K562 (cell line): ENCODE results near the gene PTBP3. TPM values are rescaled to one million over a fixed set of nuclear protein-coding genes. Genes with fewer than 3 reads are reported as not detected.
A peak's percentile ranks its signal among the peaks of the same experiment; 100 is the strongest.

Source experiments
- CBX1 ChIP-seq: sonication (generic); IDR thresholded peaks from 2 replicates; pipeline ENCODE4 v1.6.1; 2016; ENCODE audit warnings: antibody characterized with exemption, low read depth, mild to moderate bottlenecking
- KHSRP ChIP-seq: fragments of 450-650 bp; IDR thresholded peaks from 2 replicates; pipeline ENCODE4 v1.6.1; 2017
- MIER1 ChIP-seq: fragments of 450-650 bp; IDR thresholded peaks from 2 replicates; pipeline ENCODE4 v1.6.1; 2016; ENCODE audit warnings: antibody characterized with exemption, mild to moderate bottlenecking, low read depth
- RB1 ChIP-seq: fragments of 450-650 bp; IDR thresholded peaks from 2 replicates; pipeline ENCODE4 v1.6.1; 2017; ENCODE audit warnings: low read depth, mild to moderate bottlenecking
- SP2 ChIP-seq: IDR thresholded peaks from 2 replicates; pipeline ENCODE4 v1.6.1; 2011; ENCODE audit warnings: mild to moderate bottlenecking, low read depth, low read length, moderate library complexity; ENCODE audit not compliant: poor library complexity, severe bottlenecking; ENCODE audit errors: extremely low read depth
- ZNF184 ChIP-seq: sonication (generic); formaldehyde crosslinking; IDR thresholded peaks from 2 replicates; pipeline ENCODE4 v1.5.0; 2020; ENCODE audit warnings: missing genetic modification reagents
- ZNF41 ChIP-seq: fragments of 250-450 bp; sonication (Bioruptor Pico); conservative IDR thresholded peaks from 2 replicates; pipeline ENCODE4 v1.4.0; 2020; ENCODE audit warnings: mild to moderate bottlenecking
- ZNF445 ChIP-seq: fragments of 250-450 bp; sonication (Bioruptor Pico); IDR thresholded peaks from 2 replicates; pipeline ENCODE4 v1.4.0; 2020; ENCODE audit warnings: low read depth, mild to moderate bottlenecking, moderate library complexity
- ZNF584 ChIP-seq: fragments of 200-800 bp; sonication (Bioruptor generic); IDR thresholded peaks from 2 replicates; pipeline ENCODE4 v1.6.1; 2016; ENCODE audit warnings: low read depth, mild to moderate bottlenecking, missing genetic modification characterization, missing compliant biosample characterization
- polyA plus RNA-seq, 8 experiments: library from polyadenylated mRNA; depleted of rRNA in 4 of 8; stranded (reverse) in 5 of 8; unstranded in 3 of 8; fragments of >200 nt; fragmentation: Nextera tagmentation in 2 of 8; fragmentation: Illumina TruSeq in 1 of 8; extraction: Ambion mirVana in 2 of 8; extraction: Trizol in 1 of 8; gene quantifications; 2 replicates each; pipeline versions ENCODE4 v1.2.1 to v1.2.3, GENCODE V29; 2011 to 2014; ENCODE audit warnings: inconsistent platforms in 1 of 8, missing spikeins in 1 of 8
- total RNA-seq, 7 experiments: library from RNA; depleted of rRNA in 6 of 7; stranded (reverse); fragments of >200 nt in 6 of 7; fragmentation: Illumina TruSeq in 2 of 7; extraction: Trizol in 2 of 7; gene quantifications; 2 replicates each; pipeline versions ENCODE4 v1.2.1 to v1.2.3, GENCODE V29; 2011 to 2021; ENCODE audit warnings: low replicate concordance in 1 of 7
- TF ChIP-seq, protein P1 (sequence below): fragments of 200-600 bp; sonication (generic); IDR thresholded peaks from one replicate; pipeline ENCODE4 v1.6.1; 2012; ENCODE audit warnings: mild to moderate bottlenecking, low read depth, low read length, inconsistent platforms
- TF ChIP-seq, protein P2 (sequence below): sonication (generic); formaldehyde crosslinking; IDR thresholded peaks from 2 replicates; pipeline ENCODE4 v1.8.0; 2022; ENCODE audit warnings: missing genetic modification reagents, mild to moderate bottlenecking, borderline replicate concordance

The PTBP3 gene
- total and polyA plus RNA-seq, 9 of the 15 experiments (the other 6 are each of a cell fraction or from before 2014, with no cell fraction given): 22.4 to 132 (median 68.0) TPM

DNA sequence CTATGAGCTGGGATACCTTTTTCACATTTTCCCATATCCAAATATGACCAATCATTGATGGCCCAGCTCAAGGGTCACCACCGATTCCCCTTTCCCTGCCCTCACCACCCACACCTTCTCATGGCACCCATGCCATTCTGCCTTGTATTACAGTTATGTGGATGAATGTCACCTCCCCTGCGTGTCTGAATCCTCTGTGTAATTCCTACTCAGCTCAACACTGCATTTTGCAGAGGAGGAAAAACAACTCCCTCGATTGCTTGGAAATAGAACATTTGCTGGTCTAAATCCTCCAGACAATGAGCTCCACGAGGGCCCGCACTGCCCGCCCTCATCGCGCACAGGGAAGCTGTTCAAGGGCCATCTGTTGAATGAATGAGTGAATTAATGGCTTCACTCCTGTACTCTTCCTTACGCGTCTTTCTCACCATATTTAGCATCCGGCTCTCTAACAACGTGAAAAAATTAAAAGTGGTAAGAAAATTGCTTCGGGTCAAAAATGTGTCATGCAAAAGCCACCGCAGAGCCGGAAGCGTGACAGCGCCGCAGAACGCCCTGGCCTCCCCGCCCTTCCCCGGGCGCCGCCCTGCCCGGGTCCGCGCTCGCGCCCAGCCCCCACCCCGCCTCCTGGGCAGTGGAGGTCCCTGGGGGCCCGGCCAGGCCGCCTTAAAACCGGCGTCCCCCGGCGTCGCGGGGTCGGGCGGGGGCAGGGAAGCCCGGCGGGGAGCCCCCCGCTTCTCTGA is 159.0 kb downstream of the PTBP3 start (continued):
- TF ChIP-seq, protein P1, sequence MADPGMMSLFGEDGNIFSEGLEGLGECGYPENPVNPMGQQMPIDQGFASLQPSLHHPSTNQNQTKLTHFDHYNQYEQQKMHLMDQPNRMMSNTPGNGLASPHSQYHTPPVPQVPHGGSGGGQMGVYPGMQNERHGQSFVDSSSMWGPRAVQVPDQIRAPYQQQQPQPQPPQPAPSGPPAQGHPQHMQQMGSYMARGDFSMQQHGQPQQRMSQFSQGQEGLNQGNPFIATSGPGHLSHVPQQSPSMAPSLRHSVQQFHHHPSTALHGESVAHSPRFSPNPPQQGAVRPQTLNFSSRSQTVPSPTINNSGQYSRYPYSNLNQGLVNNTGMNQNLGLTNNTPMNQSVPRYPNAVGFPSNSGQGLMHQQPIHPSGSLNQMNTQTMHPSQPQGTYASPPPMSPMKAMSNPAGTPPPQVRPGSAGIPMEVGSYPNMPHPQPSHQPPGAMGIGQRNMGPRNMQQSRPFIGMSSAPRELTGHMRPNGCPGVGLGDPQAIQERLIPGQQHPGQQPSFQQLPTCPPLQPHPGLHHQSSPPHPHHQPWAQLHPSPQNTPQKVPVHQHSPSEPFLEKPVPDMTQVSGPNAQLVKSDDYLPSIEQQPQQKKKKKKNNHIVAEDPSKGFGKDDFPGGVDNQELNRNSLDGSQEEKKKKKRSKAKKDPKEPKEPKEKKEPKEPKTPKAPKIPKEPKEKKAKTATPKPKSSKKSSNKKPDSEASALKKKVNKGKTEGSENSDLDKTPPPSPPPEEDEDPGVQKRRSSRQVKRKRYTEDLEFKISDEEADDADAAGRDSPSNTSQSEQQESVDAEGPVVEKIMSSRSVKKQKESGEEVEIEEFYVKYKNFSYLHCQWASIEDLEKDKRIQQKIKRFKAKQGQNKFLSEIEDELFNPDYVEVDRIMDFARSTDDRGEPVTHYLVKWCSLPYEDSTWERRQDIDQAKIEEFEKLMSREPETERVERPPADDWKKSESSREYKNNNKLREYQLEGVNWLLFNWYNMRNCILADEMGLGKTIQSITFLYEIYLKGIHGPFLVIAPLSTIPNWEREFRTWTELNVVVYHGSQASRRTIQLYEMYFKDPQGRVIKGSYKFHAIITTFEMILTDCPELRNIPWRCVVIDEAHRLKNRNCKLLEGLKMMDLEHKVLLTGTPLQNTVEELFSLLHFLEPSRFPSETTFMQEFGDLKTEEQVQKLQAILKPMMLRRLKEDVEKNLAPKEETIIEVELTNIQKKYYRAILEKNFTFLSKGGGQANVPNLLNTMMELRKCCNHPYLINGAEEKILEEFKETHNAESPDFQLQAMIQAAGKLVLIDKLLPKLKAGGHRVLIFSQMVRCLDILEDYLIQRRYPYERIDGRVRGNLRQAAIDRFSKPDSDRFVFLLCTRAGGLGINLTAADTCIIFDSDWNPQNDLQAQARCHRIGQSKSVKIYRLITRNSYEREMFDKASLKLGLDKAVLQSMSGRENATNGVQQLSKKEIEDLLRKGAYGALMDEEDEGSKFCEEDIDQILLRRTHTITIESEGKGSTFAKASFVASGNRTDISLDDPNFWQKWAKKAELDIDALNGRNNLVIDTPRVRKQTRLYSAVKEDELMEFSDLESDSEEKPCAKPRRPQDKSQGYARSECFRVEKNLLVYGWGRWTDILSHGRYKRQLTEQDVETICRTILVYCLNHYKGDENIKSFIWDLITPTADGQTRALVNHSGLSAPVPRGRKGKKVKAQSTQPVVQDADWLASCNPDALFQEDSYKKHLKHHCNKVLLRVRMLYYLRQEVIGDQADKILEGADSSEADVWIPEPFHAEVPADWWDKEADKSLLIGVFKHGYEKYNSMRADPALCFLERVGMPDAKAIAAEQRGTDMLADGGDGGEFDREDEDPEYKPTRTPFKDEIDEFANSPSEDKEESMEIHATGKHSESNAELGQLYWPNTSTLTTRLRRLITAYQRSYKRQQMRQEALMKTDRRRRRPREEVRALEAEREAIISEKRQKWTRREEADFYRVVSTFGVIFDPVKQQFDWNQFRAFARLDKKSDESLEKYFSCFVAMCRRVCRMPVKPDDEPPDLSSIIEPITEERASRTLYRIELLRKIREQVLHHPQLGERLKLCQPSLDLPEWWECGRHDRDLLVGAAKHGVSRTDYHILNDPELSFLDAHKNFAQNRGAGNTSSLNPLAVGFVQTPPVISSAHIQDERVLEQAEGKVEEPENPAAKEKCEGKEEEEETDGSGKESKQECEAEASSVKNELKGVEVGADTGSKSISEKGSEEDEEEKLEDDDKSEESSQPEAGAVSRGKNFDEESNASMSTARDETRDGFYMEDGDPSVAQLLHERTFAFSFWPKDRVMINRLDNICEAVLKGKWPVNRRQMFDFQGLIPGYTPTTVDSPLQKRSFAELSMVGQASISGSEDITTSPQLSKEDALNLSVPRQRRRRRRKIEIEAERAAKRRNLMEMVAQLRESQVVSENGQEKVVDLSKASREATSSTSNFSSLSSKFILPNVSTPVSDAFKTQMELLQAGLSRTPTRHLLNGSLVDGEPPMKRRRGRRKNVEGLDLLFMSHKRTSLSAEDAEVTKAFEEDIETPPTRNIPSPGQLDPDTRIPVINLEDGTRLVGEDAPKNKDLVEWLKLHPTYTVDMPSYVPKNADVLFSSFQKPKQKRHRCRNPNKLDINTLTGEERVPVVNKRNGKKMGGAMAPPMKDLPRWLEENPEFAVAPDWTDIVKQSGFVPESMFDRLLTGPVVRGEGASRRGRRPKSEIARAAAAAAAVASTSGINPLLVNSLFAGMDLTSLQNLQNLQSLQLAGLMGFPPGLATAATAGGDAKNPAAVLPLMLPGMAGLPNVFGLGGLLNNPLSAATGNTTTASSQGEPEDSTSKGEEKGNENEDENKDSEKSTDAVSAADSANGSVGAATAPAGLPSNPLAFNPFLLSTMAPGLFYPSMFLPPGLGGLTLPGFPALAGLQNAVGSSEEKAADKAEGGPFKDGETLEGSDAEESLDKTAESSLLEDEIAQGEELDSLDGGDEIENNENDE: no peak
- 0 out of 2 replicates have a peak, but pooled peaks have one; percentile 36 for TF ChIP-seq MIER1
- no peak for TF ChIP-seq CBX1
- TF ChIP-seq ZNF445 (CRISPR knock-in tag): no peak
- no peak for TF ChIP-seq RB1
- TF ChIP-seq SP2: no peak
- TF ChIP-seq, protein P2, sequence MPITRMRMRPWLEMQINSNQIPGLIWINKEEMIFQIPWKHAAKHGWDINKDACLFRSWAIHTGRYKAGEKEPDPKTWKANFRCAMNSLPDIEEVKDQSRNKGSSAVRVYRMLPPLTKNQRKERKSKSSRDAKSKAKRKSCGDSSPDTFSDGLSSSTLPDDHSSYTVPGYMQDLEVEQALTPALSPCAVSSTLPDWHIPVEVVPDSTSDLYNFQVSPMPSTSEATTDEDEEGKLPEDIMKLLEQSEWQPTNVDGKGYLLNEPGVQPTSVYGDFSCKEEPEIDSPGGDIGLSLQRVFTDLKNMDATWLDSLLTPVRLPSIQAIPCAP (CRISPR knock-in tag): no peak
- TF ChIP-seq ZNF41 (CRISPR knock-in tag): no peak
- TF ChIP-seq KHSRP: no peak
- no peak for TF ChIP-seq ZNF184 (CRISPR knock-in tag)
- TF ChIP-seq ZNF584 (CRISPR knock-in tag): peak; percentile 88
